Hematopoietic multipotent progenitor cell treated with erythropoietin and hydrocortisone succinate and interleukin-3 and kit ligand, for 6 days (in vitro differentiated cells): ENCODE measurements around the gene ZNF197.
"Not testable (repeated sequence)": the region's sequence is repeated elsewhere in the genome, so short reads cannot be mapped to it uniquely, and the experiment has no call there.

ENCODE experiments used
- DNase-seq: peaks from one replicate; pipeline ENCODE4 v3.0.0-alpha.2; 2015

Gene ZNF197

GRCh38 chr3:44666346-44666745, 41.5 kb downstream of the ZNF197 start:
- DNase-seq = no peak

- DNase-seq = no peak
Observed at GRCh38 chr3:44669760-44670159, 44.9 kb downstream of the ZNF197 start.

GRCh38 chr3:44673466-44673865, 48.6 kb downstream of the ZNF197 start:
- DNase-seq = not testable (repeated sequence)

- DNase-seq = no peak
Observed at GRCh38 chr3:44674211-44674610, 49.4 kb downstream of the ZNF197 start.

GRCh38 chr3:44678480-44679116, 53.8 kb downstream of the ZNF197 start:
- no peak for DNase-seq

GRCh38 chr3:44680921-44681455, 56.2 kb downstream of the ZNF197 start:
- no peak for DNase-seq

- no peak for DNase-seq
Observed at GRCh38 chr3:44682182-44682896, 57.5 kb downstream of the ZNF197 start.

GRCh38 chr3:44685128-44685800, 60.4 kb downstream of the ZNF197 start:
- DNase-seq = peak; percentile 55

- no peak for DNase-seq
Observed at GRCh38 chr3:44687898-44688297, 63.1 kb downstream of the ZNF197 start.
